ENCODE data around the gene PDZD4.

Gene PDZD4

GRCh38 chrX:153766871-153767673, 63.3 kb downstream of the PDZD4 start:
- Histone ChIP-seq H2BK5ac (ENCODE audit: low read depth, low read length, poor library complexity, severe bottlenecking) (no peak overlapping the region), H3K18ac (ENCODE audit: low read depth in 1 of 2, low read length in 2 of 2) (peak overlapping the region; percentile 46 to 70), H2BK120ac (ENCODE audit: low read depth, low read length) (no peak overlapping the region), H3K79me1 (replicated peaks; ENCODE audit: low read length, poor library complexity, severe bottlenecking) (peaks cover 9% of the 10 kb centered on the region), H3K14ac (ENCODE audit: low read length in 2 of 2) (peak overlapping the region in 1 of 2 experiments; percentile 23), H3K4me2 (ENCODE audit: low read length, poor library complexity, severe bottlenecking) (no peak overlapping the region), H3K4me3 (ENCODE audit: insufficient read depth in 1 of 2, low read depth in 1 of 2, low read length in 2 of 2) (peak overlapping the region in 1 of 2 experiments; percentile 78), H2BK12ac (ENCODE audit: low read length in 2 of 2) (peak overlapping the region; percentile 84 to 95), H3K4ac (ENCODE audit: low read depth in 1 of 2, low read length in 2 of 2) (peak overlapping the region in 1 of 2 experiments; percentile 15), H2BK15ac (ENCODE audit: low read depth, poor library complexity, severe bottlenecking) (peak overlapping the region; percentile 44), H2AFZ (ENCODE audit: low read depth, low read length) (no peak overlapping the region), H3K27me3 (ENCODE audit: control insufficient read depth in 1 of 2, insufficient read depth in 1 of 2, low read length in 2 of 2) (peaks cover 0 to 2% of the 10 kb centered on the region in 2 experiments), H3K9ac (ENCODE audit: low read length) (peak overlapping the region; percentile 84), H4K8ac (ENCODE audit: low read length) (peak overlapping the region; percentile 60), H4K91ac (ENCODE audit: low read length) (peak overlapping the region; percentile 98), H3K4me1 (ENCODE audit: control insufficient read depth, insufficient read depth, low read depth, low read length) (peaks cover 31% of the 10 kb centered on the region), H2AK5ac (ENCODE audit: low read length, severe bottlenecking) (no peak overlapping the region), H3K23ac (ENCODE audit: low read length in 2 of 2) (no peak overlapping the region), H3K36me3 (ENCODE audit: control insufficient read depth in 1 of 2, insufficient read depth in 2 of 2, low read depth in 1 of 2, low read length in 2 of 2) (peaks cover 6 to 53% of the 10 kb centered on the region in 2 experiments), H3K9me3 (ENCODE audit: control insufficient read depth, low read length) (no peaks in the 10 kb centered on the region), H3K27ac (ENCODE audit: low read length, poor library complexity, severe bottlenecking) (no peak overlapping the region)
- WGBS = 90% methylated on average over 52 of the region's 56 CpGs
- DNase-seq = no peak

GRCh38 chrX:153766098-153766817, 64.1 kb downstream of the PDZD4 start:
- H4K91ac ChIP-seq (ENCODE audit: low read length) = peak overlapping the region; percentile 97
- H2AK5ac ChIP-seq (ENCODE audit: low read length, severe bottlenecking) = no peak overlapping the region
- peaks cover 6 to 45% of the 10 kb centered on the region in 2 experiments for H3K36me3 ChIP-seq (ENCODE audit: control insufficient read depth in 1 of 2, insufficient read depth in 2 of 2, low read depth in 1 of 2, low read length in 2 of 2)
- peaks cover 31% of the 10 kb centered on the region for H3K4me1 ChIP-seq (ENCODE audit: control insufficient read depth, insufficient read depth, low read depth, low read length)
- peak overlapping the region; percentile 84 for H3K9ac ChIP-seq (ENCODE audit: low read length)
- H2BK12ac ChIP-seq (ENCODE audit: low read length in 2 of 2) = peak overlapping the region; percentile 84 to 95
- H2AFZ ChIP-seq (ENCODE audit: low read depth, low read length) = no peak overlapping the region
- H3K4me3 ChIP-seq (ENCODE audit: insufficient read depth in 1 of 2, low read depth in 1 of 2, low read length in 2 of 2) = peak overlapping the region; percentile 49 to 78
- DNase-seq = peak; percentile 83
- peaks cover 9% of the 10 kb centered on the region for H3K79me1 ChIP-seq (replicated peaks; ENCODE audit: low read length, poor library complexity, severe bottlenecking)
- peak overlapping the region in 1 of 2 experiments; percentile 95 for H3K14ac ChIP-seq (ENCODE audit: low read length in 2 of 2)
- H3K18ac ChIP-seq (ENCODE audit: low read depth in 1 of 2, low read length in 2 of 2) = peak overlapping the region; percentile 96 to 97
- peak overlapping the region; percentile 64 for H2BK120ac ChIP-seq (ENCODE audit: low read depth, low read length)
- H4K8ac ChIP-seq (ENCODE audit: low read length) = peak overlapping the region; percentile 98
- WGBS = 7% methylated on average over 17 of the region's 21 CpGs
- peak overlapping the region in 1 of 2 experiments; percentile 96 for H3K23ac ChIP-seq (ENCODE audit: low read length in 2 of 2)
- peak overlapping the region; percentile 68 for H3K4me2 ChIP-seq (ENCODE audit: low read length, poor library complexity, severe bottlenecking)
- no peaks in the 10 kb centered on the region for H3K9me3 ChIP-seq (ENCODE audit: control insufficient read depth, low read length)
- H3K27ac ChIP-seq (ENCODE audit: low read length, poor library complexity, severe bottlenecking) = peak overlapping the region; percentile 79
- H3K27me3 ChIP-seq (ENCODE audit: control insufficient read depth in 1 of 2, insufficient read depth in 1 of 2, low read length in 2 of 2) = peaks cover 0 to 2% of the 10 kb centered on the region in 2 experiments
- H3K4ac ChIP-seq (ENCODE audit: low read depth in 1 of 2, low read length in 2 of 2) = peak overlapping the region; percentile 66 to 97
- H2BK15ac ChIP-seq (ENCODE audit: low read depth, poor library complexity, severe bottlenecking) = peak overlapping the region; percentile 52
- H2BK5ac ChIP-seq (ENCODE audit: low read depth, low read length, poor library complexity, severe bottlenecking) = no peak overlapping the region

DNA sequence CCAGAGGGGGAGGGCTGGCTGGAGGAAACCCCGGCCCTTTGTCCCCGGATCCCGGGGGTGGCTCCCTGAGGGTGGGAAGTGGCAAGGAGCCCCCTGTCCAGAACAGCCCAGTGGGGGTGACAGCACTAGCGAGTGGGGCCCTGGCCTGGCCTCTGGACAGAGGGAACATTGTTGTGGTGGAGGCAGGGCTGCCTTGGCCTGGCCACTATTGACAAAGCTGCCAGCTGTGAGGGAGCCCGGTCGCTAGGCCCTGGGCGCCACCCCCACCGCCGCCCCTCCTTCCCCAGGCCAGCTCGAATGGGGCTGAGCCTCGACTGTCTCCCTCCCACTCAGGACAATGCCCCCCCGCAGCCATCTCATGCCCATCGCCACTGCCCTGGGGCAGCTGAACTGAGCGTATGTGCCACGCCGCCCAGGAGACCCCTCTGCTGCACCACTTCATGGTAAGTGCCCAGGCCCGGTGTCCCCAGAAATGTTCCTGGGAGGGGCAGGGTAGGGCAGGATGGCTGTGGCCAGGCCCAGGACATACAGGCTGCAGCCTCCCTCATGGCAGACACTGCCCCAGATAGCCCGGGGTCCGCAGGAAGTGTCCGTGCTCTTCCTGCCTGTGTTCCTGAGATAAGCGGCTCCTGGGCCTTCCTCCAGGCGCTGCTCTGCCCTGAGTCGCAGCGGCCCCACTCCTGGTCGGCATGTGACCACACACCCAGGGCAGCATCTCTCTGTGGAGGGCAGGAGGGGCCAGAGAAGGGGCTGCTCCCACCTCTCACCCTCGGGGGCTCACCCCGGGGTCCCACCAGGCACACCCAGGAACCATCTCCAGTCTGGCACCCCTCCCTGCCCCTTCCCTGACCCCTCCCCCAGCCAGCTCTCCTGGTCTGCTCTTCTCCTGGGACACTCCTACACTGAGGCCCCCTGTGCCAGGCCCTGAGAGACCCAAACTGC, 64.9 kb downstream of the PDZD4 start:
- H3K4me2 ChIP-seq (ENCODE audit: low read length, poor library complexity, severe bottlenecking) = peak overlapping the region; percentile 68
- WGBS = 75% methylated on average over 12 of the region's 27 CpGs
- peak overlapping the region; percentile 81 to 97 for H3K4ac ChIP-seq (ENCODE audit: low read depth in 1 of 2, low read length in 2 of 2)
- H4K8ac ChIP-seq (ENCODE audit: low read length) = peak overlapping the region; percentile 98
- peak overlapping the region in 1 of 2 experiments; percentile 96 for H3K14ac ChIP-seq (ENCODE audit: low read length in 2 of 2)
- H2AFZ ChIP-seq (ENCODE audit: low read depth, low read length) = no peak overlapping the region
- H3K9ac ChIP-seq (ENCODE audit: low read length) = peak overlapping the region; percentile 84
- H3K27me3 ChIP-seq (ENCODE audit: control insufficient read depth in 1 of 2, insufficient read depth in 1 of 2, low read length in 2 of 2) = peaks cover 0 to 2% of the 10 kb centered on the region in 2 experiments
- H3K27ac ChIP-seq (ENCODE audit: low read length, poor library complexity, severe bottlenecking) = peak overlapping the region; percentile 79
- peak; percentile 28 for DNase-seq
- H2AK5ac ChIP-seq (ENCODE audit: low read length, severe bottlenecking) = no peak overlapping the region
- peak overlapping the region; percentile 31 for H2BK5ac ChIP-seq (ENCODE audit: low read depth, low read length, poor library complexity, severe bottlenecking)
- H3K4me1 ChIP-seq (ENCODE audit: control insufficient read depth, insufficient read depth, low read depth, low read length) = peaks cover 31% of the 10 kb centered on the region
- peak overlapping the region; percentile 49 to 78 for H3K4me3 ChIP-seq (ENCODE audit: insufficient read depth in 1 of 2, low read depth in 1 of 2, low read length in 2 of 2)
- peak overlapping the region; percentile 79 for H2BK120ac ChIP-seq (ENCODE audit: low read depth, low read length)
- peaks cover 3 to 36% of the 10 kb centered on the region in 2 experiments for H3K36me3 ChIP-seq (ENCODE audit: control insufficient read depth in 1 of 2, insufficient read depth in 2 of 2, low read depth in 1 of 2, low read length in 2 of 2)
- H3K9me3 ChIP-seq (ENCODE audit: control insufficient read depth, low read length) = no peaks in the 10 kb centered on the region
- peak overlapping the region; percentile 83 for H2BK15ac ChIP-seq (ENCODE audit: low read depth, poor library complexity, severe bottlenecking)
- H2BK12ac ChIP-seq (ENCODE audit: low read length in 2 of 2) = peak overlapping the region; percentile 39 to 51
- H3K18ac ChIP-seq (ENCODE audit: low read depth in 1 of 2, low read length in 2 of 2) = peak overlapping the region; percentile 96 to 97
- H3K23ac ChIP-seq (ENCODE audit: low read length in 2 of 2) = peak overlapping the region in 1 of 2 experiments; percentile 96
- H4K91ac ChIP-seq (ENCODE audit: low read length) = peak overlapping the region; percentile 97
- peaks cover 9% of the 10 kb centered on the region for H3K79me1 ChIP-seq (replicated peaks; ENCODE audit: low read length, poor library complexity, severe bottlenecking)
